IPS-NIHi7 (cell line): Measurements from ENCODE around the gene CNIH1.
"Not testable (repeated sequence)": the region's sequence is repeated elsewhere in the genome, so short reads cannot be mapped to it uniquely, and the experiment has no call there.

Experiments used
- DNase-seq: peaks from one replicate; pipeline ENCODE4 v3.0.0; 2012; ENCODE audit warnings: mixed read lengths; ENCODE audit errors: extremely low spot score

Gene CNIH1

GRCh38 chr14:54467280-54467679 is 26.1 kb upstream of the CNIH1 start:
- DNase-seq = no peak

GRCh38 chr14:54465654-54466053 is 24.5 kb upstream of the CNIH1 start:
- no peak for DNase-seq

- no peak for DNase-seq
Measured at GRCh38 chr14:54462048-54462447, 20.9 kb upstream of the CNIH1 start.

GRCh38 chr14:54459106-54459505 is 17.9 kb upstream of the CNIH1 start:
- no peak for DNase-seq

- not testable (repeated sequence) for DNase-seq
Measured at GRCh38 chr14:54458536-54458935, 17.4 kb upstream of the CNIH1 start.

- no peak for DNase-seq
Measured at GRCh38 chr14:54457609-54457996, 16.4 kb upstream of the CNIH1 start.

GRCh38 chr14:54456820-54457608 is 15.8 kb upstream of the CNIH1 start:
- not testable (repeated sequence) for DNase-seq

GRCh38 chr14:54455363-54455762 is 14.2 kb upstream of the CNIH1 start:
- DNase-seq = no peak

- not testable (repeated sequence) for DNase-seq
Measured at GRCh38 chr14:54453990-54454389, 12.8 kb upstream of the CNIH1 start.

- no peak for DNase-seq
Measured at GRCh38 chr14:54453252-54453651, 12.1 kb upstream of the CNIH1 start.

- DNase-seq = no peak
Measured at GRCh38 chr14:54451961-54452360, 10.8 kb upstream of the CNIH1 start.

- no peak for DNase-seq
Measured at GRCh38 chr14:54451121-54451601, 10.0 kb upstream of the CNIH1 start.

GRCh38 chr14:54450535-54450934 is 9.4 kb upstream of the CNIH1 start:
- no peak for DNase-seq

- no peak for DNase-seq
Measured at GRCh38 chr14:54447231-54447692, 6.1 kb upstream of the CNIH1 start.

- no peak for DNase-seq
Measured at GRCh38 chr14:54446161-54446693, 5.1 kb upstream of the CNIH1 start.

GRCh38 chr14:54444681-54445080 is 3.5 kb upstream of the CNIH1 start:
- no peak for DNase-seq

- no peak for DNase-seq
Measured at GRCh38 chr14:54443981-54444380, 2.8 kb upstream of the CNIH1 start.

GRCh38 chr14:54442961-54443360 is 1.8 kb upstream of the CNIH1 start:
- DNase-seq = not testable (repeated sequence)

- no peak for DNase-seq
Measured at GRCh38 chr14:54440476-54440872, 700 bp downstream of the CNIH1 start.

- DNase-seq = no peak
Measured at GRCh38 chr14:54440037-54440436, 1.1 kb downstream of the CNIH1 start.

GRCh38 chr14:54438703-54439102 is 2.5 kb downstream of the CNIH1 start:
- DNase-seq = no peak

- DNase-seq = not testable (repeated sequence)
Measured at GRCh38 chr14:54437954-54438353, 3.2 kb downstream of the CNIH1 start.

GRCh38 chr14:54435500-54435981 is 5.6 kb downstream of the CNIH1 start:
- DNase-seq = no peak
